ENCODE data around the gene SHC3.

DNA sequence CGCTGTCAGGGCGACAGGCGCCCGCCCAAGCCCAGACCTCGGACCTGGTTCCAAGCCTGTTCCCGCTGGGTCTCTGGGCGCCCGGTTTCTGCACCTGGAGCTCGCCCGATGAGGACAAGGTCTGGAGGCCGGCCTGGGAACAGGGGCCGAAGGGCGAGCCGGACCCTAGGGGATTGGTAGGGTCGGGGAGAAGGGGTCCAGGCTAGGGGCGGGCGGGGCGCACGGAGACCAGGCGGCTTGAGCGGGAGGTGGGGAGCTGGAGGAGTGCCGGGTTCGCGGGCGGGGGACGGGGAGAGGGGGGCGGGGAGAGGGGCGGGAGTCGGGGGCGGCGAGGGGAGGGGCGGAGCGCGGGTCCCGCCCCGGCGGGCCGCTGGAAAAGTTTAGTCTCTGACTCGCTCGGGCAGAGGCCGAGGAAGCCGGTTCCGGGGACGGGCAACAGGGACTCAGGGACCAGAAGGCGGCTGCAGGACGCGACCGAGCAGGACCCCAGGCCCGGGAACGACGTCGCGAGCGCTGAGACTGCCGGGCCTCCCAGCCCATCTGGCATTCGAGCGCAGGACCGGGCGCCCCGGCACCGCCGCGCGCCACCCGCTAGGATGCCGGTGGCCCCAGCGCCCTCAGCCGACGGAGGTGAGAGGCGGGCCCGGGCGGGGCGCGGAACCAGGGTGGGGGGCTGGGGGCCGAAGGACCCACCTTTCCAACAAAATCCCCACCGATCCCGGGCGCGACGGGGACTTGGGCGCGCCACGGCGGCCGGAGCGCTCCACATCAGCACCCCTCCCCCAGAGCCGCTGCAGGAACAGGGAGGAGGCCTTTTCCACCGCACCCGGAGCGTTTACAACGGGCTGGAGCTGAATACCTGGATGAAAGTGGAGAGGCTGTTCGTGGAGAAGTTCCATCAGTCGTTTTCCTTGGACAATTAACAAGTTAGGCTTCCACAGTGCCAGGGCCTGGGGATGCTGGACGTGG, 187.3 kb downstream of the SHC3 start, which contains the start of gene S1PR3:
- TF ChIP-seq, protein P1, sequence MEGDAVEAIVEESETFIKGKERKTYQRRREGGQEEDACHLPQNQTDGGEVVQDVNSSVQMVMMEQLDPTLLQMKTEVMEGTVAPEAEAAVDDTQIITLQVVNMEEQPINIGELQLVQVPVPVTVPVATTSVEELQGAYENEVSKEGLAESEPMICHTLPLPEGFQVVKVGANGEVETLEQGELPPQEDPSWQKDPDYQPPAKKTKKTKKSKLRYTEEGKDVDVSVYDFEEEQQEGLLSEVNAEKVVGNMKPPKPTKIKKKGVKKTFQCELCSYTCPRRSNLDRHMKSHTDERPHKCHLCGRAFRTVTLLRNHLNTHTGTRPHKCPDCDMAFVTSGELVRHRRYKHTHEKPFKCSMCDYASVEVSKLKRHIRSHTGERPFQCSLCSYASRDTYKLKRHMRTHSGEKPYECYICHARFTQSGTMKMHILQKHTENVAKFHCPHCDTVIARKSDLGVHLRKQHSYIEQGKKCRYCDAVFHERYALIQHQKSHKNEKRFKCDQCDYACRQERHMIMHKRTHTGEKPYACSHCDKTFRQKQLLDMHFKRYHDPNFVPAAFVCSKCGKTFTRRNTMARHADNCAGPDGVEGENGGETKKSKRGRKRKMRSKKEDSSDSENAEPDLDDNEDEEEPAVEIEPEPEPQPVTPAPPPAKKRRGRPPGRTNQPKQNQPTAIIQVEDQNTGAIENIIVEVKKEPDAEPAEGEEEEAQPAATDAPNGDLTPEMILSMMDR (conservative IDR thresholded peaks at IDR 0.05; ENCODE audit: low read length), result no peak
- TF ChIP-seq EZH2phosphoT487 (IDR thresholded peaks at IDR 0.05; ENCODE audit: borderline replicate concordance, low read depth, low read length), result no peak
